NT2/D1 (cell line): Measurements from ENCODE around the gene PAPPA.

Experiments
- DNase-seq: peaks from one replicate; pipeline ENCODE4 v3.0.0-alpha.2; 2011; ENCODE audit warnings: low read depth, low spot score
- H3K27me3 ChIP-seq: 2 replicates; pipeline ENCODE4 v1.6.0; 2011; ENCODE audit warnings: mild to moderate bottlenecking; ENCODE audit not compliant: insufficient read length, insufficient read depth
- H3K36me3 ChIP-seq: 2 replicates; pipeline ENCODE4 v1.6.1; 2011; ENCODE audit warnings: mild to moderate bottlenecking, low read length, mixed read lengths; ENCODE audit not compliant: insufficient read depth, insufficient read length
- H3K4me1 ChIP-seq: 2 replicates; pipeline ENCODE4 v1.5.1; 2011; ENCODE audit not compliant: insufficient read depth, insufficient read length
- H3K4me3 ChIP-seq: 2 replicates; pipeline ENCODE4 v1.5.1; 2011; ENCODE audit warnings: low read depth; ENCODE audit not compliant: insufficient read length
- H3K9ac ChIP-seq: 2 replicates; pipeline ENCODE4 v1.6.0; 2011; ENCODE audit warnings: low read depth; ENCODE audit not compliant: insufficient read length
- H3K9me3 ChIP-seq: 2 replicates; pipeline ENCODE4 v1.5.1; 2011; ENCODE audit warnings: mild to moderate bottlenecking, low read length; ENCODE audit not compliant: insufficient read depth
- SUZ12 ChIP-seq: IDR thresholded peaks from 2 replicates; pipeline ENCODE4 v1.6.1; 2011; ENCODE audit not compliant: insufficient read length, insufficient read depth; ENCODE audit errors: extremely low read depth
- YY1 ChIP-seq: IDR thresholded peaks from 2 replicates; pipeline ENCODE4 v1.6.1; 2011; ENCODE audit not compliant: insufficient read length, insufficient read depth
- ZNF274 ChIP-seq: IDR thresholded peaks from 2 replicates; pipeline ENCODE4 v1.6.1; 2011; ENCODE audit warnings: mild to moderate bottlenecking, low read depth, low read length

Gene PAPPA

DNA sequence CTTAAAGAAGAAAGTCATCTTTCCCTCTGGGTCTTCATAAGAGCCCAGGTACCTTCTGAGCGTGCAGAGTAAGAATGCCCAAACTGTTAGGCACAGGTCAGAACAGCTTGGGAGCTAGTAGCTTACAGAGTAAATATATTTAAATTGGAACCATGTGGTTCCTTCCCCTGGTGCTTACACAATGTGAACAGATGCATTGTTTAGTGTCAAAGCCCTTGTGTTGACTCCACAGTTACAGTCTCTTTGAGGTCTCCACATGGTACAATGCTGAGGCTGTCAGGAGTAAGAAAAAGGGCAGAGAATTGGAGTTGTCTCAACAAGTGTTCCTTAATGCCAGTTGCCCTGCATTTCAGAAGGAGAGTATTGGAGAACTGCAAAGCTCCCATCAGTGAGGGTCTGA is 188.5 kb downstream of the PAPPA start:
- Histone ChIP-seq H3K9me3 (no peaks in the 10 kb centered on the region), H3K9ac (no peak overlapping the region), H3K27me3 (no peaks in the 10 kb centered on the region), H3K4me1 (peaks cover 2% of the 10 kb centered on the region), H3K36me3 (peaks cover 24% of the 10 kb centered on the region), H3K4me3 (no peak overlapping the region)
- no peak for DNase-seq
- TF ChIP-seq YY1: no peak
- TF ChIP-seq ZNF274: no peak
- no peak for TF ChIP-seq SUZ12

DNA sequence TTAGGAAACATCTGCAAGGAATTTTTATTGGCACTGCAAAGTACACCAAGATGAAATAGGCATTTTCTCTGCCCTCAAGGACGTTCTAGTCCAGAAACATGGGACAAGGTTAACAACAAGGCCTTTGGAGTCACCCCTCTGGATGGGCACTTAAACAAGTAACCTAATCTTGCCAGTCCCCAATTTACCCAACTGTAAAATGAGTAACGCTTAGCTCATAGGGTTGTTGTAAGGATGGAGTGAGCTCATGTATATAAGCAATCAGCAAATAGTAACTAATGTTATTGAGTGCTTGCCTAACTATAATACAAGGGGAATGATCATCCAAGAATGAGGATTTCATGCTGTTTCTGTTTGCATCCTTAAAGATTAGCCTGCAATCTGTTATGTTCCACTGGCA is 189.3 kb downstream of the PAPPA start:
- Histone ChIP-seq H3K27me3 (no peaks in the 10 kb centered on the region), H3K4me3 (no peak overlapping the region), H3K9ac (no peak overlapping the region), H3K9me3 (no peaks in the 10 kb centered on the region), H3K4me1 (peaks cover 2% of the 10 kb centered on the region), H3K36me3 (peaks cover 32% of the 10 kb centered on the region)
- no peak for TF ChIP-seq SUZ12
- TF ChIP-seq ZNF274: no peak
- TF ChIP-seq YY1: no peak
- DNase-seq: no peak

DNA sequence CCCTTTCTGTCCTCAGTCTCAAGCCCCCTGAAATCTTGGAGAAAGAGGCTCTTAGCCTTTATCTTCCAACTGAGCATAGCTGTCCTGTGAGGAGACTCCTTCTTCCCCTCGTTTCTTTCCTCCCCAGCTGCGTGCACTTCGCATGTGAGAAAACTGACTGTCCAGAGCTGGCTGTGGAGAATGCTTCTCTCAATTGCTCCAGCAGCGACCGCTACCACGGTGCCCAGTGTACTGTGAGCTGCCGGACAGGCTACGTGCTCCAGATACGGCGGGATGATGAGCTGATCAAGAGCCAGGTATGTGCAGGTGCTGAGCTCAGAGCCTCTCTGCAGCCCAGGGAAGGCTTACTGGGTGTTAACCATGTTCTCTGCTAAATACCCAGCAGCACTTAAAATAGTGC is 190.8 kb downstream of the PAPPA start:
- Histone ChIP-seq H3K27me3 (no peaks in the 10 kb centered on the region), H3K4me3 (no peak overlapping the region), H3K9ac (no peak overlapping the region), H3K9me3 (no peaks in the 10 kb centered on the region), H3K36me3 (peaks cover 35% of the 10 kb centered on the region), H3K4me1 (peaks cover 2% of the 10 kb centered on the region)
- TF ChIP-seq SUZ12 (no peak), ZNF274 (no peak)
- DNase-seq: no peak

DNA sequence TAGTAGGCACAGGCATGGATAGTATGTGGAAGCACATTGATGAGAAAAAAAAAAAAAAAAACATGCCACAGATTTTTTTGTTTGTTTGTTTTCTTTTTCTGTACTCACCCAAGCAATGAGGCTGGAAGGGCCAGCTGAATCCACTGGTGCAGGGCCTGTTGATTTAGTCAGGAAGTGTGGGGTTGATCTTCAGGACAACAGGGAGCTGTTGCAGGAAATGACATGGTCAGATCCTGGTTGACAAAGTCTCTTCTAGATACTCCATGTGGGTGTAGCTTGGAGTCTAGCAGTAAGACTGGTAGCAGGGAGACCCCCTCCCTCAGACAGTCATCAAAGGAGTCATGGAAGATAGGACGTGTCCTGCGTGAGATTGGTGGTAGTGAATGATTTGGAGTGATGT is 191.8 kb downstream of the PAPPA start:
- no peak for DNase-seq
- Histone ChIP-seq H3K4me1 (no peaks in the 10 kb centered on the region), H3K9me3 (no peaks in the 10 kb centered on the region), H3K36me3 (peaks cover 42% of the 10 kb centered on the region), H3K4me3 (no peak overlapping the region), H3K27me3 (no peaks in the 10 kb centered on the region), H3K9ac (no peak overlapping the region)
- no peak for TF ChIP-seq YY1
- TF ChIP-seq SUZ12: no peak
- TF ChIP-seq ZNF274: no peak

DNA sequence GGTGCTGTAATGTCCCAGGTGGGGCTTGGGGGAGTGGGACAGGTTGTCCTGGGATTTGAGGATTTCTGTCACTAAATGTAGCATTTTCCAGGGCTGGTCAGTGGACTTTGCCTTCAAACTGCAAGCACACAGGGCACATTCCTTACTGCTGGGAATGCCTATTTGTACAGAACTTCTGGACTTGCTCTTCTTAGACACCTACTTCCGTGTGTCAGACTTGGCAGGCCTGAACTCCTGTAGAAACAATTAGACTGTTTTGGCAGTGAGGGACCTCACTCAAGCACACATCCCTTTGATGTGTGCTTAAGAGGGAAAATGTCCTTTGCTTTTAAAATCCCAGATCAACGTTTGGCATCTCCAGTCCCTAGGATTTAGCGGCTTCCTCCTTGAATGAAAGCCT is 192.2 kb downstream of the PAPPA start:
- no peak overlapping the region for H3K4me3 ChIP-seq
- H3K27me3 ChIP-seq: no peaks in the 10 kb centered on the region
- H3K36me3 ChIP-seq: peaks cover 42% of the 10 kb centered on the region
- DNase-seq: no peak
- H3K4me1 ChIP-seq: no peaks in the 10 kb centered on the region
- no peaks in the 10 kb centered on the region for H3K9me3 ChIP-seq
- no peak overlapping the region for H3K9ac ChIP-seq
- TF ChIP-seq ZNF274 (no peak), YY1 (no peak), SUZ12 (no peak)

DNA sequence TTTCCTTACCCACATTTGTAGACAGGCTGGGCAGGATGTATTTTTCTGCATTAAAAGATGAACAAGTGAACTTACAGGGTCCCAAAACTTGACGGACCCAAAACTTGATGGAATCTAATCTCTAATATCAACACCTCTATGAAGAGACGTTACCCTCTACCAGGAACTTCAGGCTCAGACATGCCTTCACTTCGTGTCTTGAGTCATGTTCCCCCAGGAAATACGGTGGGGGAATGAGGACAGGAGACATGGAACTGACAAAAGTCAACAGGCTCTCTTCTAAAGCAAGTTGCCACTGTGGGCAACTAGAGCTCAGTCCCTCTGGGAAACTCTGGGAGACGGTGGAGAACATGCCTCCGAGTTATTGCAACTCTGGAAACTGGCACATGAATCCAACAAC is 196.1 kb downstream of the PAPPA start:
- Histone ChIP-seq H3K4me1 (peaks cover 1% of the 10 kb centered on the region), H3K27me3 (no peaks in the 10 kb centered on the region), H3K9ac (no peak overlapping the region), H3K4me3 (no peak overlapping the region), H3K36me3 (peaks cover 61% of the 10 kb centered on the region), H3K9me3 (no peaks in the 10 kb centered on the region)
- DNase-seq: no peak
- TF ChIP-seq SUZ12 (no peak), YY1 (no peak), ZNF274 (no peak)

DNA sequence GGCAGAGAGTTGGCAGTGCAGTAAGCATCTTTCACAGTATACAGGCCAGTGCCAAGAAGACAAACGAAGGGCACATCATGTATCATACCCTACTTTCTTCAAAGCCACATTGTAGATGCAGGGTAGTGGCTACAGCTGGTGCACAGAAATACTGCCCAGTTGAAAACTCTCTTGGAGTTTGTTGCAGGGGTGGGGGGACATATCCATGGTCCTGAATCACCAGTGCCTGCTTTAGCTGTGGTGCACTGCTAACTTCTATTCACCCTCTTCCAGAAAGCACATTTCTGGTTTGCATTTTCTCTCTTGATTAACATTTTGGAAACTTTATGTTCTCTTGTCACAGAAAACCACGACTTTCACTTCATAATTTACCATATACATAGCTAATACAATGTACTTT is 196.6 kb downstream of the PAPPA start:
- Histone ChIP-seq H3K4me3 (no peak overlapping the region), H3K27me3 (no peaks in the 10 kb centered on the region), H3K9ac (no peak overlapping the region), H3K9me3 (no peaks in the 10 kb centered on the region), H3K36me3 (peaks cover 61% of the 10 kb centered on the region), H3K4me1 (peaks cover 7% of the 10 kb centered on the region)
- DNase-seq: no peak
- no peak for TF ChIP-seq SUZ12
- TF ChIP-seq YY1: no peak

DNA sequence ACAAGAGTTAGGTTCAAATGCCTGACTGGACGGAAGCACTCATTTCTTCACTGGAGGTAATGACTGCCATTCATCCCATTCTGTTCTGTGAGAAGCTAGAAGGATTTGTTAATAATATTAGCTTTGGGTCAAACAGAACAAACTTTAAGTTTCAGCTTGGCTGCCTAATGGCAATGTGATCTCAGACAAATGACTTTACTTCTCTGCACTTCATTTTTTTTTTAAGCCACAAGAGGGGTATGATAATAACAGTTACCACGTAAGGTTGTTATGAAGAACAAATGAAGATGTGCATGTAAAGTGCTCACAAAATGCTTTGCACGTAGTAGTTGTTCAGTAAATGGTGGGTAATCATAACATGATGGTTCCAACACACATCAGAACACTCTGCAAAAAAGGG is 199.4 kb downstream of the PAPPA start:
- Histone ChIP-seq H3K36me3 (peaks cover 50% of the 10 kb centered on the region), H3K27me3 (no peaks in the 10 kb centered on the region), H3K4me3 (no peak overlapping the region), H3K9ac (no peak overlapping the region), H3K4me1 (peaks cover 7% of the 10 kb centered on the region), H3K9me3 (no peaks in the 10 kb centered on the region)
- no peak for DNase-seq
- TF ChIP-seq SUZ12: no peak
